HepG2 (cell line): ENCODE measurements around the gene PVR.

Experiments
- NFRKB ChIP-seq: fragments of 450-650 bp; IDR thresholded peaks from 2 replicates; pipeline ENCODE4 v1.6.1; 2017
- ZFP41 ChIP-seq: sonication (generic); formaldehyde crosslinking; IDR thresholded peaks from 2 replicates; pipeline ENCODE4 v1.4.0; 2020; ENCODE audit warnings: mild to moderate bottlenecking, missing genetic modification reagents, borderline replicate concordance

GRCh38 chr19:44603201-44603945, 40.3 kb upstream of the PVR start:
- TF ChIP-seq NFRKB = no peak
- TF ChIP-seq ZFP41 (CRISPR knock-in tag) = no peak
